Muscle layer of duodenum (tissue), 2 donors: Measurements from ENCODE around the gene NTM.

Experiments used
- H3K27ac ChIP-seq: one replicate; pipeline ENCODE4 v1.7.0; 2013; ENCODE audit warnings: mild to moderate bottlenecking, low read length
- H3K27me3 ChIP-seq: one replicate; pipeline ENCODE4 v1.7.0; 2013; ENCODE audit warnings: low read depth, mild to moderate bottlenecking, control low read depth, low read length
- H3K36me3 ChIP-seq, 2 donors: one replicate each; pipeline ENCODE4 v1.7.0; 2013; ENCODE audit warnings: low read length in 2 of 2, control low read depth in 1 of 2, mild to moderate bottlenecking in 1 of 2; ENCODE audit not compliant: insufficient read depth in 2 of 2, control insufficient read depth in 1 of 2
- H3K4me1 ChIP-seq, 2 donors: one replicate each; pipeline ENCODE4 v1.7.0; 2013; ENCODE audit warnings: low read length in 2 of 2, mild to moderate bottlenecking in 2 of 2, control low read depth in 1 of 2, moderate library complexity in 1 of 2; ENCODE audit not compliant: insufficient read depth in 2 of 2, control insufficient read depth in 1 of 2
- H3K4me3 ChIP-seq, 2 donors: one replicate each; pipeline ENCODE4 v1.7.0; 2013; ENCODE audit warnings: low read length in 2 of 2, low read depth in 1 of 2, mild to moderate bottlenecking in 1 of 2
- H3K9me3 ChIP-seq, 2 donors: one replicate each; pipeline ENCODE4 v1.7.0; 2013; ENCODE audit warnings: low read length in 2 of 2, control low read depth in 1 of 2, mild to moderate bottlenecking in 1 of 2; ENCODE audit not compliant: control insufficient read depth in 1 of 2
- donor health status: healthy.

Gene NTM

DNA sequence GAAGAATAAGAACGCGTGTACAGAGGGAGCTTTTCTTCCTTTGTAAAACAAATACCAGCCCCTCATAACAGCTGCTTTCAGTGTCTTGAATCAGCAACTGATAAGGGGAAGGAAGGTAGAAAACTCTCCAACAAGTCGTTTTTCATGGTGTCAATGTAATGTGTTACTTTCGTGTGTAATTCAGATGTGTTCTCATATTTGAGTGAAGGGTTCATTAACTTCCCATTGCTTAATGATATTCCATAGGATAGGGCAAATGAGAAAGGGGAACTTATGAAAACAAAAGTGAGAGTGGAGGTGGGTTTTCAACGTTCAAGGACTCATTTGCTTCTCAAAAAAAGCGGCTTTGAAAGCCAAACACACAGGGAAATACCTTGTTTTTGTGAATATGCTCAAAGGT lies 452.1 kb downstream of the NTM start:
- Histone ChIP-seq H3K4me3 (no peak overlapping the region), H3K4me1 (no peaks in the 10 kb centered on the region), H3K27me3 (no peaks in the 10 kb centered on the region), H3K27ac (no peak overlapping the region), H3K36me3 (no peaks in the 10 kb centered on the region), H3K9me3 (no peaks in the 10 kb centered on the region)

DNA sequence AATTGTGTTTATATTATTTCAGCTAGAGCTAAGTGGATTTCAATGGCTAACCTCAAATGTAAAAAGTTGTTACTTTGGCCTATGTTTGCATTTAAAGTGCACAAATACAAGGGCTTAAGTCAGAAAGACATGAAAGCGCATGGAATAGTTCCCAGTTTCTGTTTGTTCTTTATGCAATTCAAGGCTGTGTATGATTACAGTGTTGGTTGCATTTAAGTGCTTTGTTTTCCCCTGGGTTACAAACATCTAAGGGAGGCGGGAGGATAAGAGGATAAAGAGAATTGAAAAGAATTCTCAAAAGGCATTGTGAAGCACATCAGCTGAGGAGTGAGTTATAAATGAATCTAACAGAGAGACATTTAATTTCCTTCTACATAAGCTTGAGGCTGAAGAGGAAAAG lies 453.4 kb downstream of the NTM start:
- no peaks in the 10 kb centered on the region for H3K36me3 ChIP-seq
- no peaks in the 10 kb centered on the region for H3K4me1 ChIP-seq
- no peaks in the 10 kb centered on the region for H3K27me3 ChIP-seq
- no peak overlapping the region for H3K4me3 ChIP-seq
- H3K27ac ChIP-seq = no peak overlapping the region
- H3K9me3 ChIP-seq = no peaks in the 10 kb centered on the region

DNA sequence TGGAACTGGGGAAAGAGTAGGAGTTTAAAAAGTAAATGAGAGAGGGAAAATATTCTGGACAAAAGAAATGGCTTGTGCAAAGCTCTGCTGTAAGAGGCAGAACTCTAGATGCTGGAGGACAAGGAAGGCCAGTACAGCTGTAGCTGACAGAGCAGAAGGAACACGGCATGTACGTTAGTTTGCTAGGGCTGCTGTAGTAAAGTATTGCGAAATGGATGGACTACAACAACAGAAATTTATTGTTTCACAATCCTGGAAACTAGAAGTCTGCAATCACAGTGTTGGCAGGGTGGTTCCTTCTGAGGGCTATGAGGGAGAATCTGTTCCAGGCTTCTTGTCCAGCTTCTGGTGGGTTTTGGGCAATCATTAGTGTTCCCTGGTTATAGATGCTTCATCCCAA lies 454.4 kb downstream of the NTM start:
- Histone ChIP-seq H3K27ac (no peak overlapping the region), H3K27me3 (no peaks in the 10 kb centered on the region)

DNA sequence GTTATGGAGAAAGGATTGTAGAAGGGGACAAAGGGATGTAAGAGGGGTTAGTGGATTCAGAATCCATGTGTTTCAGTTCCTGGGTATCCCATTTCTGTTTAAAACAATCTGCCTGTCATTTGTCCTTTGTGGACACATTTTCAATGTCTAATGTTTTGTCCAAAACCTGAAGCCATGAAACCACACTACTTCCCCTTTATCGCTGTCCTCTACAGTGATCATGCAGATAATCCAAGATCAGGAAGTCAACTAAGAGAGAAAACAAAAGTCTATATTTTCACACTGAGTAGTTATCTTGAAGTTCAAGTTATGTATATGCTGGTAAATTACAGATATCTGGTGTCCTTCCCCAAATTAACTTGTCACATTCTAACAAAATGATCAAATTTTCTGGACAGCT lies 457.0 kb downstream of the NTM start:
- H3K9me3 ChIP-seq = no peaks in the 10 kb centered on the region
- no peak overlapping the region for H3K27ac ChIP-seq
- H3K4me3 ChIP-seq = no peak overlapping the region
- H3K27me3 ChIP-seq = no peaks in the 10 kb centered on the region
- H3K4me1 ChIP-seq = no peaks in the 10 kb centered on the region
- H3K36me3 ChIP-seq = no peaks in the 10 kb centered on the region

More for the DNA sequence above, 454.4 kb downstream of the NTM start:
- H3K36me3 ChIP-seq = no peaks in the 10 kb centered on the region
- H3K4me1 ChIP-seq = no peaks in the 10 kb centered on the region
- H3K4me3 ChIP-seq = no peak overlapping the region
- H3K9me3 ChIP-seq = no peaks in the 10 kb centered on the region

DNA sequence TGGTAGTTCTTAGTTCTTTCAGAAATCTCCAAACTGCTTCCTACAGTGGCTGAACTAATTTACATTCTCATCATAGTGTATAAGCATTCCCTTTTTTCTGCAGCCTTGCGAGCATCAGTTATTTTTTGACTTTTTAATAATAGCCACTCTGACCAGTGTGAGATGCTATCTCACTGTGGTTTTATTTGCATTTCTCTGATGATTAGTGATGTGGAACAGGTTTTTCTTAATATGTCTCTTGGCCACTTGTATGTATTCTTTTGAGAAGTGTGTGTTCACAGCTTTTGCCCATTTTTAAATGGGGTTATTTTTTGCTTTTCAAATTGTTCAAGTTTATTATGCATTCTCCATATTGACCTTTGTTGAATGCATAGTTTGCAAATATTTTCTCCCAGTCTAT lies 459.3 kb downstream of the NTM start:
- no peaks in the 10 kb centered on the region for H3K27me3 ChIP-seq
- H3K27ac ChIP-seq = no peak overlapping the region
- no peaks in the 10 kb centered on the region for H3K36me3 ChIP-seq
- H3K9me3 ChIP-seq = no peaks in the 10 kb centered on the region
- H3K4me1 ChIP-seq = no peaks in the 10 kb centered on the region
- H3K4me3 ChIP-seq = no peak overlapping the region

DNA sequence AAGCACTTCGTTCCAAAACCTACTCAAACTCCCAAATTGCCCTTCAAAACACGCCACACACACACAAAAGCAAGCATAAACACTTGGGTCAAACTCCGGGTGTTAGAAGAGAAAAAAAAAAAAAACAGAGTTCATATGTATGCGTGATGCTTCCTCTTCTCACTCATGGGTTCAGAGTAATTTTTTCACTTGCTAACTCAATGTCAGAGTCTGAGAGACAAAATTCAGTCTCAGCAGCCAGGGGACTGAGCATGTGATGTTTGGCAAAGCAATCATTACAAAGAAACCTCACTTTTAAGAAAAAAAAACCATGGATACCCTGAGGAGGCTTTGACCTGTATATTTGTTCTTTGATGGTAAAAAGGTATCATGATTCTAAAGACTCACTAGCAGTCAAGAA lies 461.7 kb downstream of the NTM start:
- Histone ChIP-seq H3K36me3 (no peaks in the 10 kb centered on the region), H3K4me3 (no peak overlapping the region), H3K27me3 (no peaks in the 10 kb centered on the region), H3K27ac (no peak overlapping the region), H3K9me3 (no peaks in the 10 kb centered on the region), H3K4me1 (no peaks in the 10 kb centered on the region)

DNA sequence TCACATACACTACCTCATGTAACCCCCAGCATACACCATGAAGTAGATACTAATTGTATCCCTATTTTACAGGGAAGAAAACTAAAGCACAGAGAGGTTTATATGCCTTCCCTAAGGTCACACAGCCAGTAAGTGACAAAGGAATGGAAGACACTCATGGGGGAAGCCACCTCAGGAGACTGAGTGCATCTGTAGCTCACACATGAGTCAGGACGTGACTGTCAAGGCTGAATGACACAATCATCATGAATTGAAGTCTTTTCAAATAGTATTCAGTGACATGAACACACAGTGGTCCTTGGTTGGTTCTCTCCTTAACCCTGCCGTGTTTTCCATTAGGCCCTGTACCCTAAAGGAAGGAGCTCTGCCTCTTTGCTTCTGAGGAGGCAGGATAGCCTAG lies 463.0 kb downstream of the NTM start:
- Histone ChIP-seq H3K9me3 (no peaks in the 10 kb centered on the region), H3K27ac (no peak overlapping the region), H3K4me1 (no peaks in the 10 kb centered on the region), H3K4me3 (no peak overlapping the region), H3K27me3 (no peaks in the 10 kb centered on the region), H3K36me3 (no peaks in the 10 kb centered on the region)

DNA sequence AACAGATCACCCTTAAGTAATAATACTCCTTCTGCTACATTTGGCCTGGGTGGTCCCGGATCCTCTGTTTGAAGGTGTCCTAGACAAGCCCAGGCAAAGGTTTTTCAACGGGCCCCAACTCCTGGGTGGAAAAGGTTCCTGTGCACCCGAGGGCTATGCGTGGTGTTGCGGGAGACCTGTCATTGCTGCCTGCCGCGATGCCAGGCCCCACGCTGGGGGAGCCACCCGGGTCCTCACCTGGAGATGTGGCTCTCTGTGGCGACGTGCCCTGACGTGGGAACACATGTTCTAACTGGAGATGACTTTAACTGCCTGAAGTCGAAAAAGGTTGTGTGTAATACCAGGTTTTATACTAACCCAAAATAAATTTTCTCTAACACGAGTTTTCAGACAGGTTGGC lies 467.1 kb downstream of the NTM start:
- H3K36me3 ChIP-seq = no peaks in the 10 kb centered on the region
- H3K27me3 ChIP-seq = no peaks in the 10 kb centered on the region
- no peak overlapping the region for H3K4me3 ChIP-seq

DNA sequence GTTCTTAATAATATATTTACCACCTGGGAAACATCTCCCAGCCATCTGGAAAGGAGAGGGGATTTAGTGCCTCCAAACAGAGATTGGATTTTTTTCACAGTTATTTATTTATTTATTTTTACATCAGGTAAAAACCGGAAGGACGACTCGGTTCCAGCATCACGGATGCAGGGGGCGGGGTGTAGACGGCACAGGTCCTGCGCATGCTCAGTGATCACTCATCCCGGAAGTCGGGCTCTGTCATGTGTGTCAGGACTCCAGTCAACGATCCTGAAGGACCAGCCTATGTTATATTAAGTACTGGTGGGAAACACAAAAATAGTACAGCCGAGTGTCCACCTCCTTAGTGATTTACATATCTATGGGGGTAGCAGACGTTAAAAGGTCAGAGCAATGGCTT lies 467.6 kb downstream of the NTM start:
- H3K9me3 ChIP-seq = no peaks in the 10 kb centered on the region
- H3K36me3 ChIP-seq = no peaks in the 10 kb centered on the region
- no peaks in the 10 kb centered on the region for H3K27me3 ChIP-seq
- H3K4me3 ChIP-seq = no peak overlapping the region
- no peaks in the 10 kb centered on the region for H3K4me1 ChIP-seq
- no peak overlapping the region for H3K27ac ChIP-seq

More for the DNA sequence above, 467.1 kb downstream of the NTM start:
- no peak overlapping the region for H3K27ac ChIP-seq
- no peaks in the 10 kb centered on the region for H3K4me1 ChIP-seq
- H3K9me3 ChIP-seq = no peaks in the 10 kb centered on the region

DNA sequence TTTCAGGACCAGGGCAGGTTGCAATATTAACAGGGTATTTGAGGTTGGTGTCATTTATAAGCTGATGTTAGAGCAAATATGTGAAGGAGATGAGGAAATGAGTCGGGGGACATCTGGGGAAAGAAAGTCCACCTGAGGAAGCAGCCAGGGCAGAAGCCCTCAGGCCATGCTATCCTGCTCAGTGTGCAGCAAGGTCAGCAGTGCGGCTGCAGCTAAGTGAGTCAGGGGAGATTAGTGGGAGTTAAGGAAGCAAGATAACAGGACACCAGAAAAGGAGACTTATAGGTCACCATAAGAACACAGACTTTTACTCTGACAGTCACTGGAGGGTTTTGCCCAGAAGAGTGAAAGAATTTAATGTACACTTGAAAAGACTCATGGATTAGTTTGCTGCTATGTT lies 468.9 kb downstream of the NTM start:
- Histone ChIP-seq H3K4me3 (no peak overlapping the region), H3K27ac (no peak overlapping the region), H3K27me3 (no peaks in the 10 kb centered on the region), H3K9me3 (no peaks in the 10 kb centered on the region), H3K4me1 (no peaks in the 10 kb centered on the region), H3K36me3 (no peaks in the 10 kb centered on the region)

DNA sequence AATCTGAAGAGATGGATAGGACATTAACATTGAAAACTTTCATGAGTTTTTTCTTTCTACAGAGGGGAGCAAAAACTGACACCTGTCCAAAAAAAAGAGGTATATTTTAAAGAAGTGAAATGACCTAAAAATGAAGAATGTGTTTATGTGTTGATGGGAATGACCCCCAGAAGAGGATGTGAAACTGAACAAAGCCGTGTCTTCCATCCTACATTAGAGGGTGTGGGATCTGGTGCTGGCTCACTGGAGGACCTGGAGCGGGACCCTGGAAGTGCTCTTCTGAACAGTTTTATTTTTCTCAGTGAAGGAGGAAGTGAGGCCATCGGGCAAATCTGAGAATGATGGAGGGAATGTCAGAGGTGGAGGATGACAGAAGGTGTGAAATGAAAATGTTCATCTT lies 470.1 kb downstream of the NTM start:
- H3K4me1 ChIP-seq = no peaks in the 10 kb centered on the region
- no peak overlapping the region for H3K27ac ChIP-seq
- no peak overlapping the region for H3K4me3 ChIP-seq
- H3K36me3 ChIP-seq = no peaks in the 10 kb centered on the region
- no peaks in the 10 kb centered on the region for H3K9me3 ChIP-seq
- H3K27me3 ChIP-seq = no peaks in the 10 kb centered on the region

DNA sequence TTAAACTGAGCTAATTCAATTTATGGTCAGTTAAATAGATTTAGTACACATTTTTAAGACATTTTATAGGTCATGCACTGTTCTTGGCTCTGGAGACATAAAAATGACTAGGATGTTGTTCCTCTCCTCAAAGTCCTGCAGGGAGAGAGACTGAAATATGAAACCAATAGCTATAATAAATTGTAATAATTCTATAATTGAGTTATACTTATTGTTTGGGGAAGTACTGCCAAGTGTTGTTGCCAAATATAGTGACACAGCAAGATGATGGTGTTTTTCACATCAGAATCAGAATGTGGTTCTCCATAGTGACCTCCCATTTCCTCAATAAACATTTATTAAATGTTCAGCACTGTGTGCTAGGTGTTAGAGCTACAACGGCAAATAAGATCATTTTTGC lies 470.6 kb downstream of the NTM start:
- Histone ChIP-seq H3K36me3 (no peaks in the 10 kb centered on the region), H3K4me1 (no peaks in the 10 kb centered on the region), H3K4me3 (no peak overlapping the region), H3K9me3 (no peaks in the 10 kb centered on the region), H3K27ac (no peak overlapping the region), H3K27me3 (no peaks in the 10 kb centered on the region)
